GM12878 (cell line): ENCODE results near the gene B3GNT3. TPM values are rescaled to one million over a fixed set of nuclear protein-coding genes. Genes with fewer than 3 reads are reported as not detected.

Source experiments
- CBX3 ChIP-seq: fragments of 200-600 bp; sonication (generic); IDR thresholded peaks from 2 replicates; pipeline ENCODE4 v1.6.1; 2016; ENCODE audit warnings: low read depth, borderline replicate concordance
- CREB1 ChIP-seq: IDR thresholded peaks from 2 replicates; pipeline ENCODE4 v1.6.1; 2012; ENCODE audit warnings: low read depth, mild to moderate bottlenecking, inconsistent platforms
- EED ChIP-seq: sonication (generic); IDR thresholded peaks from 2 replicates; pipeline ENCODE4 v1.6.1; 2016; ENCODE audit warnings: antibody characterized with exemption, low read depth
- LARP7 ChIP-seq: fragments of 450-650 bp; IDR thresholded peaks from 2 replicates; pipeline ENCODE4 v1.6.1; 2017; ENCODE audit warnings: mild to moderate bottlenecking
- SMC3 ChIP-seq: IDR thresholded peaks from 2 replicates; pipeline ENCODE4 v1.6.1; 2011; ENCODE audit warnings: low read length, improper control_type of control experiment, borderline replicate concordance
- SREBF2 ChIP-seq: IDR thresholded peaks from 2 replicates; pipeline ENCODE4 v1.6.1; 2012; ENCODE audit warnings: mild to moderate bottlenecking, low read length
- polyA plus RNA-seq, 11 experiments: library from polyadenylated mRNA; depleted of rRNA in 4 of 11; unstranded in 6 of 11; stranded (reverse) in 5 of 11; fragments of >200 nt; fragmentation: Nextera tagmentation in 4 of 11; fragmentation: Illumina TruSeq in 1 of 11; extraction: Ambion mirVana in 4 of 11; extraction: Trizol in 1 of 11; gene quantifications; 1 replicate in 1 of 11; 2 replicates in 10 of 11; pipeline versions ENCODE4 v1.2.1 to v1.2.3, GENCODE V29; 2011 to 2016; ENCODE audit warnings: inconsistent platforms in 2 of 11, missing spikeins in 2 of 11, low read depth in 1 of 11
- total RNA-seq, 4 experiments: library from RNA; depleted of rRNA in 3 of 4; stranded (reverse); fragments of >200 nt in 3 of 4; fragmentation: Illumina TruSeq in 1 of 4; extraction: Trizol in 1 of 4; gene quantifications; 2 replicates each; pipeline versions ENCODE4 v1.2.1 to v1.2.3, GENCODE V29; 2013 to 2021
- TF ChIP-seq, protein P1 (sequence below): fragments of 450-650 bp; IDR thresholded peaks from 2 replicates; pipeline ENCODE4 v1.6.1; 2018; ENCODE audit warnings: mild to moderate bottlenecking, low read depth, moderate library complexity; ENCODE audit not compliant: partially characterized antibody

The B3GNT3 gene
- total and polyA plus RNA-seq, 10 of the 15 experiments (the other 5 are each of a cell fraction or from before 2014, with no cell fraction given), result not detected

DNA sequence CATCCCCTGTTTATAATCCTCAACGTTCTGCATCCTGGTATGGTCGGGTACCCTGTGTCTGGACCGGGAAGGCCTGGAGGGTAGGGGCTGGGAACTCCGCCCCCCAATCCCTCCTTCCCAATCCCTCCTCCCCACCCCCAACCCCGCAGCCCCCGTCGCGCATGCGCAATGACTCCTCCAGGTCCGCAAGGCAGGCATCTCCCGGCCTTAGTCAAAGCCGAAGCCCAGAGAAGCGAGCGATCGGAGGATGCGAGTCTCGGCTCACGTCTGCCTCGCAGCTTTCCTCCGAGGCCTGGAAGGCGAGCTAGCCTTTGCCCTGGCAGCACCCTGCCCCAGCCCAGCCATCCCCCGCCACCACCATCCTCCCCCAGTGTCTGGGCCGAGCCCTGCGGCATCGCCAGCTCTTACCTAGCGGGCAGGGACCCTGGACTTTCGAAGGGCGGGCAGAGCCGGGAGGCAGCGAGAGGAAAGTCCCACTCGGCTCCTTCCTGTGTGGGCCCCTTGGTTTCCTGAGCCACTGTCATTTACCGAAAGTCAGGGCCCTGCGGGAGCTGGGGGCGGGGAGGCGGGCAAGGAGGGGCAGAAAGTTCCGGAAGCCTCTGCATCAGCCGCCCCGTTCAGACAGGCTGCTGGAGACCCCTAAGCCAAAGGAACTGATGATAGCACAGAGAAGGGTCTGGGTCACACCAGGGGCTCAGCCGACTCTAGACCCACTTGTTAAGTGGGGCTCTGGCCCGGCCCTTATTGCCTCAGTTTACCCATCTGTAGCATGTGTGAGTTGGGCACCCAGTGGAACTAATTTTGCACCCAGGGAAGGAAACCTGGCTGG is 52.8 kb downstream of the B3GNT3 start, which contains the start of gene JAK3 (continued):
- TF ChIP-seq, protein P1, sequence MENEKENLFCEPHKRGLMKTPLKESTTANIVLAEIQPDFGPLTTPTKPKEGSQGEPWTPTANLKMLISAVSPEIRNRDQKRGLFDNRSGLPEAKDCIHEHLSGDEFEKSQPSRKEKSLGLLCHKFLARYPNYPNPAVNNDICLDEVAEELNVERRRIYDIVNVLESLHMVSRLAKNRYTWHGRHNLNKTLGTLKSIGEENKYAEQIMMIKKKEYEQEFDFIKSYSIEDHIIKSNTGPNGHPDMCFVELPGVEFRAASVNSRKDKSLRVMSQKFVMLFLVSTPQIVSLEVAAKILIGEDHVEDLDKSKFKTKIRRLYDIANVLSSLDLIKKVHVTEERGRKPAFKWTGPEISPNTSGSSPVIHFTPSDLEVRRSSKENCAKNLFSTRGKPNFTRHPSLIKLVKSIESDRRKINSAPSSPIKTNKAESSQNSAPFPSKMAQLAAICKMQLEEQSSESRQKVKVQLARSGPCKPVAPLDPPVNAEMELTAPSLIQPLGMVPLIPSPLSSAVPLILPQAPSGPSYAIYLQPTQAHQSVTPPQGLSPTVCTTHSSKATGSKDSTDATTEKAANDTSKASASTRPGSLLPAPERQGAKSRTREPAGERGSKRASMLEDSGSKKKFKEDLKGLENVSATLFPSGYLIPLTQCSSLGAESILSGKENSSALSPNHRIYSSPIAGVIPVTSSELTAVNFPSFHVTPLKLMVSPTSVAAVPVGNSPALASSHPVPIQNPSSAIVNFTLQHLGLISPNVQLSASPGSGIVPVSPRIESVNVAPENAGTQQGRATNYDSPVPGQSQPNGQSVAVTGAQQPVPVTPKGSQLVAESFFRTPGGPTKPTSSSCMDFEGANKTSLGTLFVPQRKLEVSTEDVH, result no peak
- peak; percentile 62 for TF ChIP-seq CREB1
- TF ChIP-seq LARP7, result no peak; the same call in 1 of the 2 replicates
- TF ChIP-seq SREBF2, result no peak
- TF ChIP-seq EED, result peak; percentile 88
- TF ChIP-seq SMC3, result no peak
- no peak for TF ChIP-seq CBX3
